Lung (tissue), 12 donors: ENCODE data around the gene TEX2. TPM values are rescaled to one million over a fixed set of nuclear protein-coding genes. Genes with fewer than 3 reads are reported as not detected.

Source experiments
- ATAC-seq: fragments of 200-7000 bp; cut with Tn5 transposase; one replicate; pipeline ENCODE4 v1.9.1; 2020; ENCODE audit warnings: moderate number of reproducible peaks; ENCODE audit not compliant: insufficient read depth, low FRiP score
- DNase-seq, 3 donors: peaks; one replicate each; pipeline ENCODE4 v3.0.0-alpha.2; 2013 to 2017
- H3K27ac ChIP-seq, 2 donors: one replicate each; pipeline ENCODE4 v1.5.1; 2013; ENCODE audit warnings: mild to moderate bottlenecking in 2 of 2, moderate library complexity in 2 of 2, control low read depth in 1 of 2, inconsistent platforms in 1 of 2, low read depth in 1 of 2, low read length in 1 of 2
- H3K27me3 ChIP-seq, 3 donors: one replicate each; pipeline ENCODE4 v1.5.1; 2013; ENCODE audit warnings: low read length in 2 of 3; ENCODE audit not compliant: control insufficient read depth in 3 of 3, insufficient read depth in 3 of 3
- H3K36me3 ChIP-seq, 4 donors: one replicate each; pipeline ENCODE4 v1.5.1; 2013; ENCODE audit warnings: low read length in 4 of 4, mild to moderate bottlenecking in 1 of 4, moderate library complexity in 1 of 4; ENCODE audit not compliant: control insufficient read depth in 4 of 4, insufficient read depth in 4 of 4
- H3K4me1 ChIP-seq, 5 donors: one replicate each; pipeline ENCODE4 v1.5.1; 2013; ENCODE audit warnings: low read length in 5 of 5, mild to moderate bottlenecking in 2 of 5, moderate library complexity in 1 of 5; ENCODE audit not compliant: control insufficient read depth in 5 of 5, insufficient read depth in 5 of 5
- H3K4me3 ChIP-seq: one replicate; pipeline ENCODE4 v1.5.1; 2013; ENCODE audit warnings: mild to moderate bottlenecking, control low read depth, moderate library complexity
- H3K9ac ChIP-seq, 2 donors: one replicate each; pipeline ENCODE4 v1.5.1; 2013; ENCODE audit warnings: low read length in 2 of 2, control low read depth in 1 of 2; ENCODE audit not compliant: insufficient read depth in 1 of 2
- H3K9me3 ChIP-seq, 4 donors: one replicate each; pipeline ENCODE4 v1.5.1; 2013; ENCODE audit warnings: low read length in 3 of 4, mild to moderate bottlenecking in 1 of 4, moderate library complexity in 1 of 4; ENCODE audit not compliant: control insufficient read depth in 4 of 4, insufficient read depth in 3 of 4
- CTCF ChIP-seq: IDR thresholded peaks from 2 replicates; pipeline ENCODE4 v1.5.1; 2012; ENCODE audit warnings: mild to moderate bottlenecking; ENCODE audit errors: control extremely low read depth, extremely low read depth
- WGBS, 2 donors: extraction: QIAGEN DNeasy Blood & Tissue Kit; methylation state at CpG; one replicate each; pipeline ENCODE4 v1.1.7; 2013; 5-methylcytosine and 5-hydroxymethylcytosine counted together
- polyA plus RNA-seq, 2 donors: library from polyadenylated mRNA; stranded (reverse); fragments of 200-250 nt; gene quantifications; one replicate each; pipeline ENCODE4 v1.2.1, GENCODE V29; 2013
- total RNA-seq, 2 donors: library from RNA; depleted of rRNA in 1 of 2; stranded (reverse); fragments of >200 nt in 1 of 2; gene quantifications; one replicate each; pipeline ENCODE4 v1.2.1, GENCODE V29; 2014 to 2021
- donor health status: control.
- donor health status: control.
- donor health status: Bipolar disorder and iron deficiency.
- donor health status: healthy.
- donor health status: DM: yes; HTN: yes; CAD: no.

The TEX2 gene
- total and polyA plus RNA-seq, 4 donors, result 10.0 to 42.8 (median 28.8) TPM

GRCh38 chr17:64178011-64178825 lies 84.8 kb downstream of the TEX2 start:
- H3K4me1 ChIP-seq, result peaks cover 0 to 23% (median 6%) of the 10 kb centered on the region in 5 donors
- WGBS, 2 donors, result 61 to 65% methylated on average over 9 of the region's 9 CpGs

DNA sequence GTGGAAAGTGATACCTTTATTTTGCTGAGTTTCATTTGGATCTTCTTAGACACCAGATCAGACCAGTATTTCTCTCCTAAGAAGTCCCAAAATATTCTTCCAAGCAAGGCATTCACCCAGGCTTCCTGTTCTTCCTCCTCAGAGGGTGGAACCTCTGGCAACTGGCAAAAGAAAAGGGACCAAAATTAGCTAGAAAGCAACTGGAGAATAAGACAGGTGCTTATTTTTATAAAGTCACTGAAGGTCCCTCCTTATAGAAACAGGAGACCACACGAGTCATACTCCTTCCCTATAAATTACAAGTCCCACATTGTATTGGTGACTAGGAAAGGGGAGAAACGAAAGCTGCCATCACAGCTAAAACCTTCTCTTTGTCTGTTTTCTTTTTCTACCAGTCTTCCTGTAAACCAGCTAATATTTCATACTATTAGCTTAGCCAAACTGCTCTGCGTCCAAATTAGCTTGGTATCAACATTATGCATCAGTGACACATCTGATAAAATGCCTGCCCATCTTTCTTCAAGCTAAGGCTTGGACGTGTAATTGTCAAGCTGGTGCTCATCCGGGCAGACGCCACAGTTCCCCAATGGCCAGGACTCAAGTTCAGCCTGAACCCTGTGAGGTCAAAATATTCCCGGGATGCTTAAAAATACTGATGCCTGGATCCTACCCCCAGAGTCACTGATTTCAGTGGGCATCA lies 85.6 kb downstream of the TEX2 start:
- 79 to 82% methylated on average over 7 of the region's 7 CpGs for WGBS, 2 donors
- no peak for TF ChIP-seq CTCF
- no peak overlapping the region for H3K9ac ChIP-seq
- no peaks in the 10 kb centered on the region for H3K9me3 ChIP-seq
- ATAC-seq (no peak), DNase-seq (no peak)
- H3K27ac ChIP-seq, result peak overlapping the region in 1 of 2 donors; percentile 2
- no peaks in the 10 kb centered on the region for H3K27me3 ChIP-seq
- H3K36me3 ChIP-seq, result peaks cover 0 to 8% (median 3%) of the 10 kb centered on the region in 4 donors
- peaks cover 0 to 23% (median 6%) of the 10 kb centered on the region in 5 donors for H3K4me1 ChIP-seq
- no peak overlapping the region for H3K4me3 ChIP-seq

More at GRCh38 chr17:64178011-64178825, 84.8 kb downstream of the TEX2 start:
- Histone ChIP-seq H3K36me3 (peaks cover 0 to 8% (median 3%) of the 10 kb centered on the region in 4 donors), H3K27me3 (no peaks in the 10 kb centered on the region), H3K9me3 (no peaks in the 10 kb centered on the region), H3K9ac (no peak overlapping the region), H3K4me3 (no peak overlapping the region), H3K27ac (peak overlapping the region in 1 of 2 donors; percentile 38)
- no peak for DNase-seq
- TF ChIP-seq CTCF, result no peak
- no peak for ATAC-seq

GRCh38 chr17:64176556-64176955 lies 86.5 kb downstream of the TEX2 start:
- Histone ChIP-seq H3K4me3 (no peak overlapping the region), H3K36me3 (peaks cover 0 to 10% (median 3%) of the 10 kb centered on the region in 4 donors), H3K4me1 (peaks cover 0 to 26% (median 6%) of the 10 kb centered on the region in 5 donors), H3K9me3 (no peaks in the 10 kb centered on the region), H3K27me3 (no peaks in the 10 kb centered on the region), H3K9ac (no peak overlapping the region), H3K27ac (no peak overlapping the region)
- ATAC-seq (peak; percentile 36), DNase-seq (peak in 1 of 3 donors; percentile 39)
- TF ChIP-seq CTCF, result no peak
